Inflammatory macrophage (primary cell): Measurements from ENCODE around the gene ZFYVE28.
A peak's percentile ranks its signal among the peaks of the same experiment; 100 is the strongest.
"Not testable (repeated sequence)": the region's sequence is repeated elsewhere in the genome, so short reads cannot be mapped to it uniquely, and the experiment has no call there.

Experiments used
- DNase-seq, 2 donors: peaks; one replicate each; pipeline ENCODE4 v3.0.0-alpha.2; 2020 to 2022

Gene ZFYVE28

GRCh38 chr4:2446656-2447564 is 28.5 kb upstream of the ZFYVE28 start:
- no peak for DNase-seq

DNA sequence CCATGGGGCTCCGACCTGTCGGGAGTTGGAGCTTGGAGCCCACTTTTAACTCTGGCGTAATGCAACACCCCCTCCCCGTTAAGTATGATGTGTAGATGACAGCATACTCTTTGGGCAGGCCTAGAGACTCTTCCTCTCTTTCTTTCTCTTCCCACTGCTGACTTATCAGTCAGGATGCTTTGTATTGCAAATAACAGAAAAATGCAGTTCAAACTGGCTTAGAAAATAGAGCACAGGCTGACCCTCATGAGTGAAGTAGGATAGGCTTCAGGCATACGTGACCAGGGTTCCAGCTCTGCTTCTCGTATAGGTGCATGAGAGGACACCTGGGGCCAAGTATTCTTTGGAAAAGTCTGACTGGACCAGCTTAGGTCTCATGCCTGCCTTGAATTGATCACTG is 27.1 kb upstream of the ZFYVE28 start:
- DNase-seq, result no peak

DNA sequence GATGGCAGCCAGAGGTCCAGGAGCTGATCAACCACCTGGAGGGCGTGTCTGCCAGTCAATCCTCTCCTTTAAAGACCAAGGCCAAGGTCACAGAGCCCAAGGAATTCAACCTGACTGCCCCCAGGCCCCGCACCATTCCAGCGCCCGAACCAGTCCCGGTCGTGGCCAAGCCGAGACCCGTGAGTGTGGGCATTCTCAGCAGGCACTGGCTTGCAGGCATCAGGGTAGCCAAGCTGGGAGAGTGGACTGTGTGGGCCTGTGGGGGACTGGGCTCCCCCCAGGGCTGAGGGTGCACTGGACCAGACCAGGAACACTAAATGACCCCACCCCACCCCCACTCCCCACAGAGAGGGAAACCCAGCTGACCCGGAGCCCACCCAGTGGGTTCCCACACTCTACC is 26.7 kb upstream of the ZFYVE28 start:
- DNase-seq, result no peak

DNA sequence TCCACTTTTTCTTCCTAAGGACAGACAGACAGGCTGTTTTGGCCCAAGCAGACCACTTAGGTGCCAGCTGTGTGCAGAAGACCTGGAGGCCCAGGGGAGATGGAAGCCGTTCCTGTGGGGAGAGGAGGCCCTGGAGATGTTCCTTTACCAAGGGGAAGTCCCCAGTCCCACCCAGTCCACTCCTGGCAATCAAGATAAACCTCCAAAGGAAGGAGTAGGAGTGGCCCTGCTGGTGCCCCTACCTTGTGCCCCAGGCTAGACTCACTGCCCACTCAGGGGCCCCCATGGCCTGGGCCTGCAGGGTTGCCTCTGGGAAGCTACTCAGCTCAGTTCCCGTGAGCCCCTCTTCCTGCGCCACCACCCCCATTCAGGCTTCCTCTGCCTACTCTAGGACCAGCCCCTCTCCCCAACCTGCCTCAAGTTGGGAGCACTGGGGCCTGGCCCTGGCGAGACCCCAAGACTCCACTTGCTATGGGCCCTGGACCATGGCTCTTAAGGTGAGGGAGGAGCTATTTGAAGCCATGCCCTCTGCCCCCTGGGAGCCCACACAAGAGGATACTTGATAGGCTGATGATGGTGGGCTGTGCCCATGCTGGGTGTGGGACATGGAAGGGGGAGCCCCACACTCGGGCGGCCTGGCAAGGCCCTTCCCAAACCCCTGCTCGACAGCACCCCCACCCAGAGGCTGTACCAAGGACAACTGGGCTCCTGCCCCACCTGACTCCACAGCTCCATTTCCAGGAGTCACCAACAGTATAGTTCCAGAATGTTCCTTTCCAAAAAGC is 25.7 kb upstream of the ZFYVE28 start:
- DNase-seq, result no peak

DNA sequence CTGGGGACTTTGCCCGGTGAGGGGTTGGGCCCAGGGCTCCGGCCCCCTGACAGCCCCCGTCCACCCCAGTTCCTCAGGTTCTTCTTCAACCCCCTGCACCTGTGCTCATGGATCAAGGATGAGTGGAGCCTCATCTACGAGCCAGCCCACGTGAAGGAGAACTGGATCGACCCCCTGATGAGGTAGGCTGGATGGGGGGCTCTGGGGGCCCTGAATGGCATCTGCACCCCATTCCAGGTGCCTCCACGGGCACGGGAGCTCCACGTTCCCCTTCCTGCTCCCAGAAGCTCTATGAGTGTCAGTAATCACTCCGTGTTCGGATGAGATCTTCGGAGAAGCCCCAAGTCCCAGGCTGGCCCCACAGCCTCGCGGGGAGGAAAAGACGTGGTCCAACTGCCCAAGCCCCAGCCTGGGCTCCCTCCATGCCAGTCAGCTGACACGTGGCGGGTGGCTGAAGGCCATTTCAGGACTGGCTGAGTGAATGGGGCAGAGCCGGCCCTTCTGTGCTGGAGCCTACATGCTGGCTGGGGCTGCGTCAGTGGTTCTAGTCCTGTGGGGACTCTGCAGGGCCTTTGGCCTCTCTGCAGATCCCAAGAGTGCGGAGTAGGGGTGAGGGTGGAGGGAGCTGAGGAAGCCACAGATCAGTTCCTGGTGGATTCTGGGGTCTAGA is 24.8 kb upstream of the ZFYVE28 start:
- DNase-seq, result no peak

- no peak for DNase-seq
Observed at GRCh38 chr4:2442175-2442993, 23.9 kb upstream of the ZFYVE28 start.

- DNase-seq, result peak; percentile 65 to 70
Observed at GRCh38 chr4:2441393-2442174, 23.1 kb upstream of the ZFYVE28 start.

DNA sequence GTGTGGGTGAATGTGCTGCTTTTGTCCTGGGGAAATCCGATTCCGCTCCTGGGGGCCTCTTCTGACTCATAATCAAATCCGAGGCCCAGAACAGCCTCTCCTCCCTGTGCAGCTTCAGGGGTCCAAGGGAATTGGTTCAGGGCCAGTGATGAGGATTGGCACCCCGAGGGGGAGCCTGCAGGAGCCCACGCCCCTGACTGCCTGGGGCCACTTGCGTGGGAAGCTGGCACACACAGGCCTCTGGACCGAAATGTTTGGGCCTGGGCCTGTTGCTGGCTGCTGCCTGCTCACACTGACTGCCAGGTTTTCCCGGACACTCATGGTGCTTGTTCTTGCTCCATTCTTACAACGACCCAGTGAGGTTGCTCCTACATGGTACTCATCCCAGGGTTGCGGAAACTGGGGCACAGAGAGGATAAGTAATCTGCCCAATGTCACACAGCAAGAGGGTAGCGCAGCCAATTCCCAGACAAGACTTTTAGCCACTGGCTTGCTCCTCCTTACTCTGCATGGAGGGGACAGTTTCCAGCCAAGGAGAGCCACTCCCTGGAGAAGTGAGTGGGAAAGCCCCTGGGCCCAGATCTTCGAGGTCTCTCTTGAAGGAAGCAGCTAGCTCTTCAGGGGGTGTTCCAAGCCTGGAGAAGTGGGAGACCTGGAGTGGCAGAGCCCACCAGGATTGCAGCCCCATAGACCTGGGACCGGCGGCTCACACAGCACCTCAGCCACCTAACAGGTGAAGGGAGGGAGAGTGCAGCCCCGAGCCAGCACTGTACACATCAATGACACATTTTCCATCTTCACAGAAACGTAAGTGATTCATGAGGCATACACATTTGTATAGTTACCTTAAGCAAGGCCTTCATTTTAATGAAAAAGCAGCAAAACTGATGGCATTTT is 20.6 kb upstream of the ZFYVE28 start:
- no peak for DNase-seq

DNA sequence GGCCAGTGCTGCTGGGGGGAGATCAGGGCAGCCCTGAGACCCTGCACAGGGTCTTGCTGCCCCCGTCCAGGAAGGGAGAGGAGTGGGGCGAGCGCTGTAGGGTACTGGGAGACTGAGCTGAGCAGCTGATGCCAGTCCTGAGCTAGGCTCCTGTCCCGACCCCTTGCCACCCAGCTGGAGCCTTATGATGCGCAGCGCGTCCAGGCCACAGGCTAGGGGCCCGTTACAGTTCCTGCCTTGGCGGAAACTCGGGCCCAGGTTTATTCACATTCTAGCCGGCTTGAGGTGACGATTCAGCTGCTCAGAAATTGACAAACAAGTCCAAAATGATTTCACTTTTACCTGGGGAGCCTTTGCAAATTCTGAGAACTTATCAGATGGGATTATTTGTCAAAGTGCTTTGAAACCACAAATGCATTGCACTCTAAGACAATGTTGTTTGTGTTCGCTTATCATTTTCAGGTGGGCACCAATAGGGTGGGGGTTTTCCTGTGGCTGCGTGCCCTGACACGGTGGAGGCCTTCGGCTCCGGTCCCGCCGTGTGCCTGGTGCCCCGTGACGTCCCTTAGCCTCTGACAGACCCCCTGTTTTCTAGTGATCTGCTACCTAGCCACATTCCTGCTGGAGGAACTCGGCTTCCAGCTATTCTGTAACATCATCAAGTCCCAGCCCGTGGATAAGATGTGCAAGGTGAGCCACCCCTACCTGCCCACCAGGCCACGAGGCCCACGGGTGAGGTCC is 19.2 kb upstream of the ZFYVE28 start:
- DNase-seq, result no peak

DNA sequence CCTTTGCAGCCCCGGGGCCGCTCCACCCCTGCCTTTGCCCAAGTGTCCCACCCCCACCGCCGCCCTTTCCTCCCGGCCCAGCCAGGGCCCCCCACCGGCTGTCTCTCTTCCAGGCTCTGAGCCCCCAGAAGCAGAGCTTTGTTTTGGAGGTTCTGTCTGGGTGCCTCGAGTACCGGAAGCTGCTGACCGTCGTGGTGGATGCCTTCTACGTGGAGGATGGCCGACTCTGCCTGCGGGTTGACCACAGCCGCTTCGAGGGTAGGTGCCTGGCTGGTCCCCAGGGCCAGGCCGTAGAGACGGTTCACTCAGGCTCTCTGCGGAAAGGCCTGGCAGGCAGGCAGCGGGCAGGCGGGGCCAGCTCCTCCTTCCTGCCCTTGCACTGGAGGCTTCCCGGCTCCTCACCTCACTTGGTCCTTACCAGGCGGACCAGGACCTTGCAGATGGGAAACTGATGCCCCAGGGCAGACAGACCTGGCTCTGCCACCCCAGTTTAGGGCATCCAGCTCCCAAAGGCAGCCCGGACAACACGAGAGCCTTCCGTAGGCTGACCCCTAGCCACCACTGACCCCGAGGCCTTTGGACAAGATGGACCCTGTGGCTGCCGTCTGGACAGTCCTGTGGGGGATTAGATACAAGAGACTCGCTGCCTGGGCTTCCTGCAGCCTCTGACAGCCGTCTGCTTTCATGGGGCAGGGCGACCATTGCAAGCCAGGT is 18.5 kb upstream of the ZFYVE28 start:
- no peak for DNase-seq

- no peak for DNase-seq
Observed at GRCh38 chr4:2436301-2436700, 17.9 kb upstream of the ZFYVE28 start.

GRCh38 chr4:2434420-2434819 is 16.0 kb upstream of the ZFYVE28 start:
- no peak for DNase-seq

DNA sequence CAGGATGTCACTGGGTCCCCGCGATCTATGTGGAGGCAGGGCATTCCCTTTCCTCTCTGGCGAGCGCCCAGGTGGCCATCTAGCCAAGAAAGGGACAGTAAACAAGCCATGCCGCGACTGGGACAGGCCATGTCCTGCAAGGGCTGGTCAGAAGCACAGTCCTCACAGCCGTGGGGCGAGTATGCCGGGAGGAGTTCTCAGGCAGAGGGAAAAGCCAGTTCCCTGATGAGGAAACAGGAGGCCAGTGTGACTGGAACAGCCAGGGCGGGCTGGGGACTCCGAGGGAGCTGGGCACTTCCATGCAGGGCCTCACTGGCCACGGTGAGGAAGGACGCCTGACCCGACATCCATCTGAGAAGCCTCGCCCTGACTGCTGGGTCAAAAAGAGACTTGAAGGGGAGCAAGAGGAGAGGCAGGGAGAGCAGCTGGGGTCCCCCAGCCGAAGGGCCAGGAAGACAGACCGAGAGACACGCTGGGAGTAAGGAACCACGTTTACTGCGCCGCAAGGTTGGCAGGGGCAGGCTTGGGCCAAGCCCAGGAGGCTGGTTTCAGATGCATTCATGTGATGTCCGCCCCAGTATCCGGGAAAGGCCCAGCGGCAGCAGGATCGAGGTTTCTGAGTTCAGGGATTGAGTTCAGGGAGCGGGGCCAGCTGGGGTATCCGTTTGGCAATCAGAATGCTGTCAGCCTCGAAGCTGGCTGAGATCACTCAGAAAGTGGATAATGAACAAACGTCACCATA is 15.3 kb upstream of the ZFYVE28 start:
- no peak for DNase-seq

DNA sequence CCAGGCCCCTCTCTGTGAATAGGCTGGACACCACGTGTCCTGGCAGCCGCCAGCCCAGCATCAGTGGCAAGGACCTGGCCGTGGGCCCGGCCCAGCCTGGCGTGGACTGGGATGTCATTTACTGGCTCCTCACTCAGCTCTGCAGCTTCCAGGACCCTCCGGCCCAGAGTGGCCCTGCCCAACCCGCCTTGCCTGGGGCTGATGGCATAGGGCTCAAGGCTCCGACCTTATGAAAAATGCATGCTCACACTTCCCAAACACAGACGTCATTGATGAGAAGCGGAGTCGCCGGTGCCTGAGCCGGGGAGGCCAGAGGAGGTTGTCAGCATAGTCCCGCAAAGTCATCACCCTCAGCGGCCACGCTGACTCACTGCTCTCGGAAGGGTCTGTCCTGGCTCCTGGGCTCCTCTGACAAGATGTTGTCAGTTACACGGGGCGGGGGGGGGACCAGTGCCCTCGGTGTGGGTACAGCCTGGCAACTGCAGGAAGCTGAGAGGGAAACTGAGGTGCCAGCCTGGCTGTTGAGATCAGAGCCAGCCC is 14.6 kb upstream of the ZFYVE28 start:
- DNase-seq, result no peak

DNA sequence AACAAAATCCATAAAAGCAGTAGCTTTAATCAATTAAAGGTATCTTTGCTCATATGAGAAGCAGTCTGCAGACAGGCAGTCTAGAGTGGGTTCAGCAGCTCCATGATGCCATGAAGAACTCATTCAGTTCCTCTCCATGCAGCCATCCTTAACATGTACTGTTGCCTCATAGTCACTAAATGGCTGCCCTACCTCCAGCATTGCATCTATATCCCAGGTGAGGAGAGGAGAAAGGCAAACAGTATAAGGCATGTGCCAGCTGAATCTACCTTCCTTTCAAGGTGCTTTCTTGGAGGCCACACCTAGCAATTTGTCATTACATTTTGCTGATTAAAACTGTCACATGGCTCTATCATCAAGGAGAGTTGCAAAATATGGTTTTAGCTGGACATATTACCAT is 13.6 kb upstream of the ZFYVE28 start:
- DNase-seq, result no peak

DNA sequence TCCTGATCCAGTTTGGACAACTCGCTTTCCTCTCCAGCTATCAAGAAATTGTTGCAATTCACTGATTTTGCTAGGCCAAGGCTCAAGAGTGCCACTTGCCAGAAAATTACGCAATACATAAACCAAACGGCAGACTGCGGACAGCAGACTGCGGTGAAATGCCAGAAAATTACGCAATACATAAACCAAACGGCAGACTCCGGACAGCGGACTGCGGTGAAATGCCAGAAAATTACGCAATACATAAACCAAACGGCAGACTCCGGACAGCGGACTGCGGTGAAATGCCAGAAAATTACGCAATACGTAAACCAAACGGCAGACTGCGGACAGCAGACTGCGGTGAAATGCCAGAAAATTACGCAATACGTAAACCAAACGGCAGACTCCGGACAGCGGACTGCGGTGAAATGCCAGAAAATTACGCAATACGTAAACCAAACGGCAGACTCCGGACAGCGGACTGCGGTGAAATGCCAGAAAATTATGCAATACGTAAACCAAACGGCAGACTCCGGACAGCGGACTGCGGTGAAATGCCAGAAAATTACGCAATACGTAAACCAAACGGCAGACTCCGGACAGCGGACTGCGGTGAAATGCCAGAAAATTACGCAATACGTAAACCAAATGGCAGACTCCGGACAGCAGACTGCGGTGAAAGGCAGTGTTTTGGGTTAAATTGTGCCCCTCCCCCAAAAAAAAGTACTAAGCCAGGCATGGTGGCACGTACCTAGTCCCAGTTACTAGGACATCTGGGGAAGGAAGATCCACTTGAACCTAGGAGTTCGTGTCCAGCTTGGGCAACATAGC is 11.7 kb upstream of the ZFYVE28 start:
- not testable (repeated sequence) for DNase-seq
